MM.1S (cell line): ENCODE data around the gene CLEC2B.
A peak's percentile ranks its signal among the peaks of the same experiment; 100 is the strongest.

Experiments used
- DNase-seq: peaks from one replicate; pipeline ENCODE4 v3.0.0-alpha.2; 2015
- H2AFZ ChIP-seq: fragments of 300-600 bp; sonication (generic); 2 replicates; pipeline ENCODE4 v1.6.0; 2016; ENCODE audit warnings: antibody characterized with exemption, low read length
- H3F3A ChIP-seq: fragments of 300-600 bp; sonication (generic); 2 replicates; pipeline ENCODE4 v1.6.1; 2016; ENCODE audit warnings: mild to moderate bottlenecking, antibody characterized with exemption, low read length, moderate library complexity, mixed read lengths; ENCODE audit not compliant: insufficient read depth
- H3K27ac ChIP-seq: fragments of 300-600 bp; sonication (generic); 2 replicates; pipeline ENCODE4 v1.5.1; 2016; ENCODE audit warnings: mild to moderate bottlenecking, low read length
- H3K27me3 ChIP-seq: fragments of 300-600 bp; sonication (generic); replicated peaks from 2 replicates; pipeline ENCODE4 v1.6.0; 2016; ENCODE audit warnings: low read length; ENCODE audit not compliant: insufficient read depth
- H3K36me3 ChIP-seq: fragments of 300-600 bp; sonication (generic); replicated peaks from 2 replicates; pipeline ENCODE4 v1.6.1; 2016; ENCODE audit warnings: mild to moderate bottlenecking, low read length, mixed read lengths; ENCODE audit not compliant: insufficient read depth
- H3K4me1 ChIP-seq: fragments of 300-600 bp; sonication (generic); 2 replicates; pipeline ENCODE4 v1.6.1; 2016; ENCODE audit warnings: low read length, mixed read lengths
- H3K4me2 ChIP-seq: fragments of 300-600 bp; sonication (generic); 2 replicates; pipeline ENCODE4 v1.6.0; 2016; ENCODE audit warnings: low read depth, low read length
- H3K4me3 ChIP-seq: fragments of 300-600 bp; sonication (generic); 2 replicates; pipeline ENCODE4 v1.5.1; 2016; ENCODE audit warnings: low read length, mixed read lengths
- H3K79me2 ChIP-seq: fragments of 300-600 bp; sonication (generic); 2 replicates; pipeline ENCODE4 v1.6.1; 2016; ENCODE audit warnings: mixed run types, low read length, mixed read lengths
- H3K9ac ChIP-seq: fragments of 300-600 bp; sonication (generic); 2 replicates; pipeline ENCODE4 v1.6.1; 2016; ENCODE audit warnings: low read length, mixed read lengths
- H3K9me2 ChIP-seq: fragments of 300-600 bp; sonication (generic); replicated peaks from 2 replicates; pipeline ENCODE4 v1.6.1; 2016; ENCODE audit warnings: mild to moderate bottlenecking, low read length, mixed read lengths; ENCODE audit not compliant: insufficient read depth
- H3K9me3 ChIP-seq: fragments of 300-600 bp; sonication (generic); replicated peaks from 2 replicates; pipeline ENCODE4 v1.6.1; 2016; ENCODE audit warnings: mild to moderate bottlenecking, low read length, mixed read lengths; ENCODE audit not compliant: insufficient read depth
- H4K20me1 ChIP-seq: fragments of 300-600 bp; sonication (generic); 2 replicates; pipeline ENCODE4 v1.6.1; 2016; ENCODE audit warnings: mild to moderate bottlenecking, low read length, moderate library complexity, mixed read lengths; ENCODE audit not compliant: insufficient read depth
- EZH2 ChIP-seq: fragments of 300-600 bp; sonication (generic); optimal IDR thresholded peaks from 2 replicates; pipeline ENCODE3; 2017; ENCODE audit warnings: low read depth, mild to moderate bottlenecking, antibody characterized with exemption, low read length, mixed read lengths
- EZH2phosphoT487 ChIP-seq: fragments of 300-600 bp; sonication (generic); IDR thresholded peaks from 2 replicates; pipeline ENCODE4 v1.6.1; 2018; ENCODE audit warnings: antibody characterized with exemption, low read length
- TF ChIP-seq, protein P1 (sequence below): fragments of 300-600 bp; sonication (generic); IDR thresholded peaks from 2 replicates; pipeline ENCODE4 v1.5.1; 2016; ENCODE audit warnings: antibody characterized with exemption, low read length, mixed read lengths

CLEC2B gene

DNA sequence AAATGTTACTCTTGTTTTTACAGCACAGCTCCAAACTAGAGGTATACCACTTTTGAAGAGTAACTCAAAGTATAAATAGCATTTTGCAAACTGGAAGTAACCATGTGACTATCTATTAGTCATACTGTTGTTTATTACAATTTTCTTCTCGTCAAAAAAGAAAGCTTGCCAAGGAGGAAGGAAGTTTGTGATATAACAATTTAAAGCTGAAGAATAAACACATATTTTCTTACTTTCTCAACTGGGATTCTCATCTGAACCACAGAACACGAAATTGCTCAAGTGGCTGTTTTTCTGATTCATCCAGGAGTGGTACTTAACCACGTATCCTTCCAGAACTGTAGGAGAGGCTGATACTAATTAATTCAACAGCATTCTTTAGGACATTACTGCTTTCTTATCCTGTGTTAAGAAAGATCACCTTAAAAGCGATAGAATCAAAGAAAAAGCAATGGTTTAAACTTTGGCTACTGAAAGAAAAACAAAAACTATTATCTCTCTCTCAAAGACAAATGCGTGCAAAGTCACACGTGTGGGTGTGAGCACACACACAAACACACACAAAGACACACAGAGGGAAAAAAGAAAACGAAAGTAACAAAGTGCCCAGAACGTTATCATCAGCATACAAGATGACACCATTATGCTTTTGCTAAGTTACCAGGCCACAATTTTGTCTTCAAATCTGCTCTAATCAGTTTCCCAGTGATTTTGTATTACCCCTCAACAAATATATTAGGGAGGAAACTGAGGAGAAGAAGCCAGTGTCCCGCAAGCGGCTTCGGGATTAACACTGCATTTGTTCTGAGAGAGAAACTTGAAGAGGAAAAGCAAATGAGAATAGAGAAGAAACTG lies at the start of gene CLEC2B:
Gene CLEC2B, minus strand, starts transcription at position 48 of the 855 bp plus-strand sequence.
- Histone ChIP-seq H3K79me2 (no peaks in the 10 kb centered on the region), H3K36me3 (no peaks in the 10 kb centered on the region), H3K27me3 (no peaks in the 10 kb centered on the region), H3K27ac (peak within 1 kb of the TSS; percentile 41; the same call in 1 of the 2 replicates), H3K9ac (peak within 1 kb of the TSS; percentile 52), H3K4me1 (peaks cover 9% of the 10 kb centered on the region; the same call in 1 of the 2 replicates), H4K20me1 (no peaks in the 10 kb centered on the region), H3K9me3 (no peaks in the 10 kb centered on the region), H3F3A (peaks cover 10% of the 10 kb centered on the region; the same call in 1 of the 2 replicates), H3K4me2 (peak within 1 kb of the TSS; percentile 76), H3K9me2 (no peaks in the 10 kb centered on the region), H2AFZ (peak within 1 kb of the TSS; percentile 96), H3K4me3 (peak within 1 kb of the TSS; percentile 70)
- no peak for TF ChIP-seq EZH2phosphoT487
- TF ChIP-seq, protein P1, sequence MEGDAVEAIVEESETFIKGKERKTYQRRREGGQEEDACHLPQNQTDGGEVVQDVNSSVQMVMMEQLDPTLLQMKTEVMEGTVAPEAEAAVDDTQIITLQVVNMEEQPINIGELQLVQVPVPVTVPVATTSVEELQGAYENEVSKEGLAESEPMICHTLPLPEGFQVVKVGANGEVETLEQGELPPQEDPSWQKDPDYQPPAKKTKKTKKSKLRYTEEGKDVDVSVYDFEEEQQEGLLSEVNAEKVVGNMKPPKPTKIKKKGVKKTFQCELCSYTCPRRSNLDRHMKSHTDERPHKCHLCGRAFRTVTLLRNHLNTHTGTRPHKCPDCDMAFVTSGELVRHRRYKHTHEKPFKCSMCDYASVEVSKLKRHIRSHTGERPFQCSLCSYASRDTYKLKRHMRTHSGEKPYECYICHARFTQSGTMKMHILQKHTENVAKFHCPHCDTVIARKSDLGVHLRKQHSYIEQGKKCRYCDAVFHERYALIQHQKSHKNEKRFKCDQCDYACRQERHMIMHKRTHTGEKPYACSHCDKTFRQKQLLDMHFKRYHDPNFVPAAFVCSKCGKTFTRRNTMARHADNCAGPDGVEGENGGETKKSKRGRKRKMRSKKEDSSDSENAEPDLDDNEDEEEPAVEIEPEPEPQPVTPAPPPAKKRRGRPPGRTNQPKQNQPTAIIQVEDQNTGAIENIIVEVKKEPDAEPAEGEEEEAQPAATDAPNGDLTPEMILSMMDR = no peak
- TF ChIP-seq EZH2 = no peak
- DNase-seq = peak; percentile 67

DNA sequence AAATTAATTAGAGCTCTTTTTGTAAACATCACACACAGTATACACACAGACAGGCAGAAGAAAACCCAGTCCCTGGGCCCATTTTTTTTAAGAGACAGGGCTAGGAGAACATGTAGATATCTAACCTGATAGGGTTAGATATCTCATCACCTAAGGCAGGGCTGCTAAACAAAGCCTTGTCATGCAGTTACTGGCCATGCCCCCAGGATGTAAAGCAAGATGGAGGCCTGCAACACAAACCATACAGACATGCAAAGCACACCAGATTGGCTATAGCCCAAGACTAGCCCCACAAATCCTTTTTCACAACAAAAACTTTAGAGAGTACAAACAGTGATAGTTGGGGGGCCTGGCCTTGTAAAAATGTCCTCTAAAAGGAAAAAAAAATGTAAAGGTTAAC lies 42.6 kb upstream of the CLEC2B start:
- H3K9me2 ChIP-seq = no peaks in the 10 kb centered on the region
- H3K9me3 ChIP-seq = no peaks in the 10 kb centered on the region
- no peak overlapping the region for H3K4me2 ChIP-seq
- no peaks in the 10 kb centered on the region for H3K4me1 ChIP-seq
- TF ChIP-seq, protein P1 = no peak
- no peak overlapping the region for H2AFZ ChIP-seq
- no peak overlapping the region for H3K27ac ChIP-seq
- no peaks in the 10 kb centered on the region for H3K79me2 ChIP-seq
- H3K4me3 ChIP-seq = no peak overlapping the region
- DNase-seq = no peak
- no peaks in the 10 kb centered on the region for H3F3A ChIP-seq
- no peaks in the 10 kb centered on the region for H3K27me3 ChIP-seq
- H4K20me1 ChIP-seq = no peaks in the 10 kb centered on the region
- no peak overlapping the region for H3K9ac ChIP-seq
- H3K36me3 ChIP-seq = no peaks in the 10 kb centered on the region

GRCh38 chr12:9910716-9911421 lies 41.7 kb upstream of the CLEC2B start:
- H3K27me3 ChIP-seq = no peaks in the 10 kb centered on the region
- no peaks in the 10 kb centered on the region for H3K79me2 ChIP-seq
- H3K27ac ChIP-seq = no peak overlapping the region
- no peaks in the 10 kb centered on the region for H3K4me1 ChIP-seq
- no peaks in the 10 kb centered on the region for H3K9me2 ChIP-seq
- no peak overlapping the region for H3K9ac ChIP-seq
- no peak for DNase-seq
- no peaks in the 10 kb centered on the region for H3F3A ChIP-seq
- no peak overlapping the region for H3K4me3 ChIP-seq
- no peak overlapping the region for H3K4me2 ChIP-seq
- TF ChIP-seq EZH2 = no peak
- TF ChIP-seq, protein P1 = no peak
- TF ChIP-seq EZH2phosphoT487 = no peak
- no peaks in the 10 kb centered on the region for H3K9me3 ChIP-seq
- H2AFZ ChIP-seq = no peak overlapping the region
- no peaks in the 10 kb centered on the region for H4K20me1 ChIP-seq
- no peaks in the 10 kb centered on the region for H3K36me3 ChIP-seq
